Heart left ventricle (tissue), 16 donors: ENCODE data around the gene NUDT16. TPM values are rescaled to one million over a fixed set of nuclear protein-coding genes. Genes with fewer than 3 reads are reported as not detected.

Source experiments
- ATAC-seq, 4 donors: fragments of 200-7000 bp; cut with Tn5 transposase; one replicate each; pipeline ENCODE4 v1.9.1; 2020 to 2022; ENCODE audit warnings: moderate library complexity in 4 of 4, mild to moderate bottlenecking in 3 of 4, moderate number of reproducible peaks in 1 of 4
- DNase-seq, 5 donors: peaks; one replicate each; pipeline ENCODE4 v3.0.0-alpha.2; 2020
- H3K27ac ChIP-seq, 12 donors: fragments of 200-600 bp; sonication (generic) in 4 of 12; one replicate each; pipeline versions ENCODE4 v1.5.0 to v1.8.0; 2016 to 2022; ENCODE audit warnings: mild to moderate bottlenecking in 2 of 12
- H3K27me3 ChIP-seq, 9 donors: fragments of 200-600 bp; sonication (generic) in 2 of 9; one replicate each; pipeline versions ENCODE4 v1.5.1 to v1.8.0; 2016 to 2022; ENCODE audit warnings: mild to moderate bottlenecking in 3 of 9
- H3K36me3 ChIP-seq, 9 donors: fragments of 200-600 bp; sonication (generic) in 2 of 9; one replicate each; pipeline versions ENCODE4 v1.5.0 to v1.8.0; 2018 to 2022; ENCODE audit warnings: mild to moderate bottlenecking in 2 of 9
- H3K4me1 ChIP-seq, 12 donors: fragments of 200-600 bp; sonication (generic) in 4 of 12; one replicate each; pipeline versions ENCODE4 v1.5.0 to v1.8.0; 2016 to 2022; ENCODE audit warnings: mild to moderate bottlenecking in 3 of 12
- H3K4me3 ChIP-seq, 12 donors: fragments of 200-600 bp; sonication (generic) in 4 of 12; one replicate each; pipeline versions ENCODE4 v1.5.0 to v1.8.0; 2017 to 2022; ENCODE audit warnings: mild to moderate bottlenecking in 9 of 12, moderate library complexity in 4 of 12
- H3K9me3 ChIP-seq, 12 donors: fragments of 200-600 bp; sonication (generic) in 4 of 12; one replicate each; pipeline versions ENCODE4 v1.5.0 to v1.8.0; 2016 to 2022; ENCODE audit warnings: mild to moderate bottlenecking in 1 of 12
- CTCF ChIP-seq, 12 donors: fragments of 200-600 bp; sonication (generic) in 4 of 12; IDR thresholded peaks; one replicate each; pipeline versions ENCODE4 v1.5.0 to v1.8.0; 2018 to 2022; ENCODE audit warnings: antibody characterized with exemption in 12 of 12, mild to moderate bottlenecking in 5 of 12
- POLR2A ChIP-seq, 2 donors: fragments of 450-650 bp; IDR thresholded peaks; one replicate each; pipeline ENCODE4 v1.6.1; 2017; ENCODE audit warnings: antibody characterized with exemption in 2 of 2, mild to moderate bottlenecking in 2 of 2, moderate library complexity in 2 of 2
- WGBS, 4 donors: extraction: QIAGEN DNeasy Blood & Tissue Kit in 2 of 4; methylation state at CpG; one replicate each; pipeline versions ENCODE4 v1.1.5 to v1.1.7; 2013 to 2018; 5-methylcytosine and 5-hydroxymethylcytosine counted together
- intact Hi-C, 10 donors: fragments of 100-400 bp; cut with DNase I; formaldehyde crosslinking; loops; one replicate each; pipeline versions ENCODE4 v1.11.1 to v1.14.2; 2022
- polyA plus RNA-seq, 2 donors: library from polyadenylated mRNA; stranded (reverse); fragments of 200-250 nt; gene quantifications; one replicate each; pipeline ENCODE4 v1.2.3, GENCODE V29; 2013
- total RNA-seq, 9 donors: library from RNA; depleted of rRNA in 2 of 9; stranded (reverse); fragments of >200 nt in 2 of 9; fragmentation: NEBNext Ultra II Directional in 3 of 9; extraction: Animal tissue kit (Norgen Biotek cat#: 25700) in 3 of 9; gene quantifications; one replicate each; pipeline versions ENCODE4 v1.1.0 to v1.2.4, GENCODE V29; 2016 to 2023
- donor health status: ischemic (EF 13 %, LVEDD 7.1; RV severe dilation, severe dysfunction).
- donor health status: healthy with polysubstance abuse.
- donor health status: DM: no; HTN: yes; CAD: no.
- donor health status: DM: no; HTN: no; CAD: no.
- donor health status: ischemic (EF 25% LVEDD 6.9; RV normal size, moderate dysfunction).
- donor health status: ischemic (EF 25% LVEDD 5.7; RV mildly dilated, moderate dysfunction).
- donor health status: healthy.
- donor health status: DM: yes; HTN: yes; CAD: no.
- donor health status: ischemic (EF 35%, LVEDD 5.7; RV mildly dilated, moderate dysfunction).
- donor health status: nonischemic (EF 11% LVEDD 7.7; RV severe dilation, severe dysfunction).
- donor health status: DM: yes; HTN: yes; CAD: no.
- donor health status: PGD.
- donor health status: ischemic (EF 29% LVEDD 5.4; RV normal size, mild dysfunction).
- donor health status: nonischemic (EF 23%, LVEDD 6.1; RV moderate dilation, normal function).

NUDT16 gene
- total and polyA plus RNA-seq, 11 donors: 27.6 to 68.2 (median 33.9) TPM

DNA sequence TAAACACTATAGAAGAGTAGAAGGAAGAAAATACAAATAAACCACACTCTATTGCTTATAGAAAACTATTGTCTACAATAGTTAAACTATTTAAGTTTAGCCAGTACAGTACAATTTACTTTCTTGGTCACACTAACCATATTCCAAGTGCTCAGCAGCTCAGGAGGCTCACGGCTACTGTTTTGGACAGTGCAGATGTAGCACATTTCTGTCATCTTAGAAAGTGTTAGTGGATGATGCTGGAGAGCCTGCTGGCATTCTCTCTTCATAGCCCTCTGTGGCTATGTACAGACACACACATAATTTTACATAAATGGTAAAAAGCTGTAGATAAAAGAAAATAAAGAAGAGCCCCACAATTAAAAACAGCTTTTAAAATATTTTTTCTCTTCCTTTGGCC, 23.8 kb downstream of the NUDT16 start:
- Histone ChIP-seq H3K4me3 (no peak overlapping the region), H3K9me3 (peaks cover 0 to 9% (median 2%) of the 10 kb centered on the region in 12 donors), H3K36me3 (no peaks in the 10 kb centered on the region), H3K27me3 (no peaks in the 10 kb centered on the region), H3K27ac (no peak overlapping the region), H3K4me1 (peaks cover 0 to 15% (median 0%) of the 10 kb centered on the region in 12 donors)
- ATAC-seq (no peak), DNase-seq (no peak)
- WGBS, 4 donors: 48 to 83% (median 64%) methylated on average over 1 of the region's 1 CpG
- intact Hi-C loops: no loop called here
- TF ChIP-seq CTCF (IDR thresholded peaks at IDR 0.05) (no peak), POLR2A (IDR thresholded peaks at IDR 0.05) (no peak)

DNA sequence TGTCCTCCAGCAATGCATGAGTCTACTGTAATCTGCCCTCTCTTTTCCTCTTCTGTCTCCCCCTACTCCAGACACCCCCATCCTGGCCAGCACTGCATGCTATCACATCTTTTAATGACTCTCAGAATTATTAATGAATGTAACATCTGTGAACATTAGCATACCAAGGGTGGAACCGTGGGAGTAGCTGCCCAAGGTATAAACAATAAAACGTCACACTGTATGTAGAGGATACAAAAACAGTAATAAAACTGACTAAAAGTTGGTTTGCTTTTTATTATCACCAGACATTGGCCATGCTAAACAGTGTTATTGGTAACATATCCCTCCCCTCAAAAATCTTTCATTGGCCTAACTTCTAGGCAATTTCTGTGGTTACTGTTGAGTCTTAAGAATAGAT, 24.7 kb downstream of the NUDT16 start:
- H3K4me3 ChIP-seq: no peak overlapping the region
- ATAC-seq (no peak), DNase-seq (no peak)
- intact Hi-C loops: no loop called here
- no peaks in the 10 kb centered on the region for H3K36me3 ChIP-seq
- 49 to 64% (median 57%) methylated on average over 2 of the region's 2 CpGs for WGBS, 4 donors
- peaks cover 0 to 9% (median 2%) of the 10 kb centered on the region in 12 donors for H3K9me3 ChIP-seq
- no peaks in the 10 kb centered on the region for H3K27me3 ChIP-seq
- H3K27ac ChIP-seq: no peak overlapping the region
- no peak for TF ChIP-seq CTCF (IDR thresholded peaks at IDR 0.05)
- no peak for TF ChIP-seq POLR2A (IDR thresholded peaks at IDR 0.05)
- H3K4me1 ChIP-seq: peaks cover 0 to 15% (median 0%) of the 10 kb centered on the region in 12 donors

DNA sequence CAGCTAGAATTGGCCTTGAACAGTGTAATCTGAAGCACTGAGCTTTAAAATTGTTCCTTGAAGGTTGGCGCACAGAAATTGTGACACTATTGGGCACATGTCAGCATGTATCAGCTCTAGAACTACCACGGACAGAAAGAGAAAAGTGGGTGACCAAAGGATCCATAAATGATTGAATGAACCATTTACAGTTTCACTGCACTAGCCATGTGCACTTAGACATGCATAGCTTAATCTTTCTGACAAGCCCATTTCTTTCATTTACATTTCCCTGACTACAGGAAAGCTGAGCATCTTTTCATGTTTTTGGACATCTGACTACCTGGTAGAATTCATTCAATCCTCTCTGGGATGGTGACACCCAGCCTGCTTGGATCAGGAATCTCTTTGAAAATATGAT, 36.2 kb downstream of the NUDT16 start:
- no peak overlapping the region for H3K27ac ChIP-seq
- 84 to 91% (median 87%) methylated on average over 2 of the region's 2 CpGs for WGBS, 4 donors
- H3K9me3 ChIP-seq: peaks cover 0 to 8% (median 0%) of the 10 kb centered on the region in 12 donors
- no peak for ATAC-seq
- no peaks in the 10 kb centered on the region for H3K36me3 ChIP-seq
- H3K4me3 ChIP-seq: no peak overlapping the region
- intact Hi-C loops: no loop called here
- no peaks in the 10 kb centered on the region for H3K4me1 ChIP-seq
- no peaks in the 10 kb centered on the region for H3K27me3 ChIP-seq
- TF ChIP-seq CTCF (IDR thresholded peaks at IDR 0.05): no peak
- no peak for TF ChIP-seq POLR2A (IDR thresholded peaks at IDR 0.05)
- DNase-seq: no peak

- no peaks in the 10 kb centered on the region for H3K27me3 ChIP-seq
- H3K4me3 ChIP-seq: no peak overlapping the region
- DNase-seq (no peak), ATAC-seq (no peak)
- WGBS, 4 donors: 68 to 76% (median 71%) methylated on average over 1 of the region's 1 CpG
- H3K36me3 ChIP-seq: no peaks in the 10 kb centered on the region
- no peak overlapping the region for H3K27ac ChIP-seq
- peaks cover 0 to 2% (median 0%) of the 10 kb centered on the region in 12 donors for H3K9me3 ChIP-seq
- no peak for TF ChIP-seq POLR2A (IDR thresholded peaks at IDR 0.05)
- TF ChIP-seq CTCF (IDR thresholded peaks at IDR 0.05): no peak
- H3K4me1 ChIP-seq: no peaks in the 10 kb centered on the region
- intact Hi-C loops: no loop called here
Observed at GRCh38 chr3:131421301-131421700, 39.7 kb downstream of the NUDT16 start.
